Mesenchymal stem cell (in vitro differentiated cells and primary cell): ENCODE data around the gene SLC38A5.
A peak's percentile ranks its signal among the peaks of the same experiment; 100 is the strongest.
"Not testable (repeated sequence)": the region's sequence is repeated elsewhere in the genome, so short reads cannot be mapped to it uniquely, and the experiment has no call there.

Experiments
- DNase-seq: peaks from one replicate; pipeline ENCODE4 v3.0.0-alpha.2; 2013
- H2AFZ ChIP-seq: one replicate; pipeline ENCODE4 v1.6.1; 2013; ENCODE audit warnings: low read depth, mild to moderate bottlenecking, control low read depth, inconsistent platforms, low read length, moderate library complexity
- H2AK5ac ChIP-seq: 2 replicates; pipeline ENCODE4 v1.6.1; 2013; ENCODE audit warnings: low read length, moderate library complexity, mild to moderate bottlenecking, inconsistent platforms; ENCODE audit not compliant: severe bottlenecking
- H2BK120ac ChIP-seq: one replicate; pipeline ENCODE4 v1.6.1; 2013; ENCODE audit warnings: low read depth, mild to moderate bottlenecking, inconsistent platforms, low read length, moderate library complexity
- H2BK12ac ChIP-seq, 2 experiments: one replicate each; pipeline ENCODE4 v1.6.1; 2013; ENCODE audit warnings: inconsistent platforms in 2 of 2, low read length in 2 of 2, mild to moderate bottlenecking in 2 of 2, moderate library complexity in 2 of 2, control low read depth in 1 of 2
- H2BK15ac ChIP-seq: one replicate; pipeline ENCODE4 v1.6.1; 2013; ENCODE audit warnings: mild to moderate bottlenecking, low read depth, inconsistent platforms; ENCODE audit not compliant: poor library complexity, severe bottlenecking
- H2BK5ac ChIP-seq: 2 replicates; pipeline ENCODE4 v1.6.1; 2013; ENCODE audit warnings: low read depth, mild to moderate bottlenecking, low read length, control low read depth, inconsistent platforms; ENCODE audit not compliant: poor library complexity, severe bottlenecking
- H3K14ac ChIP-seq, 2 experiments: one replicate each; pipeline ENCODE4 v1.6.1; 2013; ENCODE audit warnings: inconsistent platforms in 2 of 2, low read length in 2 of 2, control low read depth in 1 of 2, mild to moderate bottlenecking in 1 of 2, moderate library complexity in 1 of 2
- H3K18ac ChIP-seq, 2 experiments: one replicate each; pipeline ENCODE4 v1.6.1; 2013; ENCODE audit warnings: inconsistent platforms in 2 of 2, low read length in 2 of 2, control low read depth in 1 of 2, low read depth in 1 of 2, mild to moderate bottlenecking in 1 of 2
- H3K23ac ChIP-seq, 2 experiments: one replicate each; pipeline ENCODE4 v1.6.1; 2013; ENCODE audit warnings: inconsistent platforms in 2 of 2, low read length in 2 of 2, mild to moderate bottlenecking in 2 of 2, moderate library complexity in 2 of 2, control low read depth in 1 of 2
- H3K27ac ChIP-seq: 2 replicates; pipeline ENCODE4 v1.5.1; 2013; ENCODE audit warnings: mild to moderate bottlenecking, moderate library complexity, low read length, control low read depth, inconsistent platforms; ENCODE audit not compliant: poor library complexity, severe bottlenecking
- H3K27me3 ChIP-seq, 2 experiments: 2 replicates each; pipeline versions ENCODE4 v1.6.1 to v1.7.0; 2013; ENCODE audit warnings: low read length in 2 of 2, mild to moderate bottlenecking in 2 of 2, moderate library complexity in 2 of 2, control low read depth in 1 of 2, inconsistent platforms in 1 of 2; ENCODE audit not compliant: control insufficient read depth in 1 of 2, insufficient read depth in 1 of 2
- H3K36me3 ChIP-seq, 2 experiments: 2 replicates each; pipeline versions ENCODE4 v1.6.1 to v1.7.0; 2013; ENCODE audit warnings: low read length in 2 of 2, control low read depth in 1 of 2, inconsistent platforms in 1 of 2, low read depth in 1 of 2, mild to moderate bottlenecking in 1 of 2; ENCODE audit not compliant: insufficient read depth in 2 of 2, control insufficient read depth in 1 of 2
- H3K4ac ChIP-seq, 2 experiments: one replicate each; pipeline ENCODE4 v1.6.1; 2013; ENCODE audit warnings: inconsistent platforms in 2 of 2, low read length in 2 of 2, mild to moderate bottlenecking in 2 of 2, moderate library complexity in 2 of 2, control low read depth in 1 of 2, low read depth in 1 of 2
- H3K4me1 ChIP-seq: 2 replicates; pipeline ENCODE4 v1.6.1; 2013; ENCODE audit warnings: low read depth, low read length, control low read depth; ENCODE audit not compliant: control insufficient read depth, insufficient read depth
- H3K4me2 ChIP-seq: 2 replicates; pipeline ENCODE4 v1.6.1; 2013; ENCODE audit warnings: low read length, mild to moderate bottlenecking, inconsistent platforms; ENCODE audit not compliant: poor library complexity, severe bottlenecking
- H3K4me3 ChIP-seq, 2 experiments: 2 replicates each; pipeline versions ENCODE4 v1.5.1 to v1.7.0; 2013; ENCODE audit warnings: low read length in 2 of 2, mild to moderate bottlenecking in 2 of 2, control low read depth in 1 of 2, low read depth in 1 of 2; ENCODE audit not compliant: insufficient read depth in 1 of 2
- H3K79me1 ChIP-seq: replicated peaks from 2 replicates; pipeline ENCODE4 v1.6.1; 2013; ENCODE audit warnings: mild to moderate bottlenecking, control low read depth, low read length, inconsistent platforms; ENCODE audit not compliant: poor library complexity, severe bottlenecking
- H3K9ac ChIP-seq: 2 replicates; pipeline ENCODE4 v1.7.0; 2013; ENCODE audit warnings: mild to moderate bottlenecking, low read length, moderate library complexity
- H3K9me3 ChIP-seq: 2 replicates; pipeline ENCODE4 v1.7.0; 2013; ENCODE audit warnings: mild to moderate bottlenecking, low read length; ENCODE audit not compliant: control insufficient read depth
- H4K8ac ChIP-seq: one replicate; pipeline ENCODE4 v1.6.1; 2013; ENCODE audit warnings: inconsistent platforms, mild to moderate bottlenecking, low read length, moderate library complexity
- H4K91ac ChIP-seq: one replicate; pipeline ENCODE4 v1.6.1; 2013; ENCODE audit warnings: mild to moderate bottlenecking, low read length, inconsistent platforms
- WGBS: methylation state at CpG from one replicate; pipeline ENCODE4 v1.1.7; 2013; ENCODE audit warnings: mixed read lengths; 5-methylcytosine and 5-hydroxymethylcytosine counted together

The SLC38A5 gene

DNA sequence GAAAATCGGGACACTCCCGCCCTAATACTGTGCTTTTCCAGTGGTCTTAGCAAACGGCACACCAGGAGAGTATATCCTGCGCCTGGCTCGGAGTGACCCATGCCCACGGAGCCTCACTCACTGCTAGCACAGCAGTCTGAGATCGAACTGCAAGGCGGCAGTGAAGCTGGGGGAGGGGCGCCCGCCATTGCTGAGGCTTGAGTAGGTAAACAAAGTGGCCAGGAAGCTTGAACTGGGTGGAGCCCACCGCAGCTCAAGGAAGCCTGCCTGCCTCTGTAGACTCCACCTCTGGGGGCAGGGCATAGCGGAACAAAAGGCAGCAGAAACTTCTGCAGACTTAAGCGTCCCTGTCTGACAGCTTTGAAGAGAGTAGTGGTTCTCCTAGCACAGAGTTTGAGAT, 36.3 kb downstream of the SLC38A5 start:
- not testable (repeated sequence) for H3K9me3 ChIP-seq, H3K4me1 ChIP-seq, H3K4me2 ChIP-seq, DNase-seq, H4K8ac ChIP-seq, H4K91ac ChIP-seq, H2BK12ac ChIP-seq, H3K14ac ChIP-seq, H3K27me3 ChIP-seq, H2BK15ac ChIP-seq, H3K79me1 ChIP-seq, H3K27ac ChIP-seq, H3K18ac ChIP-seq, H3K9ac ChIP-seq, H2AFZ ChIP-seq, H2AK5ac ChIP-seq, H2BK120ac ChIP-seq, H3K23ac ChIP-seq, H3K4ac ChIP-seq, H2BK5ac ChIP-seq, H3K4me3 ChIP-seq, H3K36me3 ChIP-seq
- WGBS: 81% methylated on average over 9 of the region's 13 CpGs

DNA sequence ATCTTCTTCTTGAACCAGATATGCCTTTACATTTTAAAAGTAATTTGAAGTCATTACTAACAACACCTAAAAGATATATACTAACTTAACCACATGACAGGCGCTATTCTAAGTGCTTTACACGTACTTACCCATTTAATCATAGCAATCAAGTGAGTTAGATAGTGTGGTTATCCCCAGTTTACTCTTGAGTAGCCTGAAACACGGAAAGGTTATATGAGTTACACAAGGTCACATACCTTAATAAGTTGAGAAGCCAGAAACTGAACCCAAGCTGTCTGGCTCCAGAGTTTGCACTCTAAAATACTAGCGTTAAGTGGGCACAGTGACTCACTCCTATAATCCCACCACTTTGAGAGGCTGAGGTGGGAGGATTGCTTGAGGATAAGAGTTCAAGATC, 39.9 kb downstream of the SLC38A5 start:
- H3K9me3 ChIP-seq, H3K18ac ChIP-seq, H3K4ac ChIP-seq, H3K4me2 ChIP-seq, H3K27me3 ChIP-seq, H3K4me1 ChIP-seq, H2BK5ac ChIP-seq, H3K36me3 ChIP-seq, H2BK15ac ChIP-seq, H3K14ac ChIP-seq, H4K91ac ChIP-seq, H3K4me3 ChIP-seq, H4K8ac ChIP-seq, H2BK12ac ChIP-seq, H2AFZ ChIP-seq, H3K23ac ChIP-seq, H2AK5ac ChIP-seq, H3K9ac ChIP-seq, H3K79me1 ChIP-seq, H3K27ac ChIP-seq, H2BK120ac ChIP-seq: not testable (repeated sequence)
- DNase-seq: peak; percentile 37
- no CpG with 5 or more reads among the region's 4 CpGs for WGBS

DNA sequence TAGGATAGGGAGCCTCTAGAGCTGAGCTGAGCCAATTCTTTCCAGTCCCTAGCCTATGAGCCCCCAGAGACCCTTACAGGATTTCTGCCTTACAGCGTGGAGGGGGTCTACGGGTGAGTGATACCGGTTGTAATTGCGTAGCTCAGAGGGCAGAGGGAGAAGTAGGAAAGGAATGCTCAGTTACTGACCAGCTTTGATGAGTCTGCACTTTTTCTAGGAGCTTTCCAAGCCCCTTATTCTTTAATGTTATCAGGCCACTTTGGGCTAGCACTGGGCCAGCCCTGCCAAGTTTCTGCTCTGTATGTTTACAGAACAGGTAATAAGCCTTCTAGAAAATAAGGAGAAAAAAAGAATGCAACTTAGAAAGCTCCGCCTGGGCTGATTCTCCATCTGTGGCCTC, 40.5 kb downstream of the SLC38A5 start:
- H3K36me3 ChIP-seq, H3K27ac ChIP-seq, H3K27me3 ChIP-seq, H4K91ac ChIP-seq, H2BK12ac ChIP-seq, H3K79me1 ChIP-seq, H2AK5ac ChIP-seq, H3K9me3 ChIP-seq, H2BK5ac ChIP-seq, H3K9ac ChIP-seq, H3K4ac ChIP-seq, H4K8ac ChIP-seq, H3K4me1 ChIP-seq, H2BK15ac ChIP-seq, H3K14ac ChIP-seq, H3K4me3 ChIP-seq, H2AFZ ChIP-seq, H2BK120ac ChIP-seq, H3K18ac ChIP-seq, DNase-seq, H3K23ac ChIP-seq, H3K4me2 ChIP-seq: not testable (repeated sequence)
- no CpG with 5 or more reads among the region's 5 CpGs for WGBS

DNA sequence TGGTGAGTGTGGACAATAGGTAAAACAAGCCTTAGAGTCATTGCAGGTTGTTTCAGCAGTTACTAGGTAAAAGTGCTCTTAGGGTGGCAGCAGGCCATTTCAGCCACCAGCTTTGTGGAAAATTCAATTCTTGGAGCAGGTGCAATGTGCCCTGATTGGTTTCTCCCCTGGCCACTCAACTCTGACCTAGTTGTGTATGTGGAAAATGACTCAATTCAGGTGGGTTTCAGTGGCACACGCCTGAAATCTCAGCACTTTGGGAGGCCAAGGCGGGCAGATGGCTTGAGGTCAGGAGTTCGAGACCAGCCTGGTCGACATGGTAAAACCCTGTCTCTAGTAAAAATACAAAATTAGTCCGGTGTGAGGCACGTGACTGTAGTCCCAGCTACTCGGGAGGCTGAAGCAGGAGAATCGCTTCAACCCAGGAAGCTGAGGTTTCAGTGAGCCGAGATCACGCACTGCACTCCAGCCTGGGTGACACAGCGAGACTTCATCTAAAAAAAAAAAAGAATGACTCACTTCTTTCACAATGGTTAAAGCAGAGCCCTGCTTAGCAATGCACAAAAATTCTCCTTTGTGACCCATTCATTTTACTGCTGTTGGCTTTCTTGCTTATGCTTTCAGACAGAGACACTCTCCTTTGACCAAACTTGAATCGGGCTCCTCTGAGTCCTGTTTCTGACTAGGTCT, 42.9 kb downstream of the SLC38A5 start:
- H3K9ac ChIP-seq, H3K36me3 ChIP-seq, H4K91ac ChIP-seq, H3K23ac ChIP-seq, H2BK15ac ChIP-seq, H3K18ac ChIP-seq, H3K14ac ChIP-seq, H2AK5ac ChIP-seq, H2AFZ ChIP-seq, H3K4me2 ChIP-seq, H3K27me3 ChIP-seq, H3K4me3 ChIP-seq, H3K9me3 ChIP-seq, DNase-seq, H3K27ac ChIP-seq, H2BK12ac ChIP-seq, H3K4ac ChIP-seq, H3K4me1 ChIP-seq, H2BK120ac ChIP-seq, H4K8ac ChIP-seq, H2BK5ac ChIP-seq, H3K79me1 ChIP-seq: not testable (repeated sequence)
- WGBS: no CpG with 5 or more reads among the region's 12 CpGs
